ENCODE data around the gene VAV3. TPM values are rescaled to one million over a fixed set of nuclear protein-coding genes. Genes with fewer than 3 reads are reported as not detected.

The VAV3 gene
- total and polyA plus RNA-seq, 2 of the 8 experiments (the other 6 are each of a cell fraction or from before 2014, with no cell fraction given): 2.9 to 7.9 TPM

DNA sequence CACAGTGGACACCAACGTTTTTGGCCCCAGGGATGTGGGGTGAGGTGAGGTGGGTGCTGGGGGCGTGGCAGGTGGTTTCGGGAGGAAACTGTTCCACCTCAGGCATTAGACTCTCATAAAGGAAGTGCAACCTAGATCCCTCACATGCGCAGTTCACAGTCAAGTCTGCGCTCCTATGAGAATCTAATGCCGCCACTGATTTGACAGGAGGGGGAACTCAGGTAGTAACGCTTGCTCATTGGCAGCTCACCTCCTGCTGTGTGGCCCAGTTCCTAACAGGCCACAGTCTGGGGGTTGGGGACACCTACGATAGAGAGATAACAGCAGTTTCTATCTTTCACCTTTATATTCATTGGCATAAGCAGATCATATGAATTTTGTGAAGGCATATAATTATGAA lies 347.1 kb downstream of the VAV3 start:
- Histone ChIP-seq H2BK15ac (ENCODE audit: low read length) (no peak overlapping the region), H4K5ac (ENCODE audit: insufficient read length, low read depth, low read length) (no peak overlapping the region), H3K23me2 (ENCODE audit: low read depth, low read length) (no peaks in the 10 kb centered on the region), H3K14ac (ENCODE audit: insufficient read length) (no peak overlapping the region), H2BK5ac (ENCODE audit: low read depth, low read length) (no peak overlapping the region), H4K20me1 (replicated peaks in 1 of 2; ENCODE audit: control insufficient read depth in 1 of 2, insufficient read depth in 2 of 2, low read length in 2 of 2) (no peaks in the 10 kb centered on the region), H3K9me3 (ENCODE audit: insufficient read depth in 2 of 2, low read depth in 1 of 2, low read length in 1 of 2) (no peaks in the 10 kb centered on the region), H2AK5ac (ENCODE audit: low read depth, low read length) (no peak overlapping the region), H3K79me2 (ENCODE audit: control insufficient read depth in 1 of 2, insufficient read depth in 2 of 2, low read length in 2 of 2) (no peaks in the 10 kb centered on the region), H3K79me1 (ENCODE audit: low read depth, low read length) (no peaks in the 10 kb centered on the region), H3K4ac (replicated peaks; ENCODE audit: insufficient read length, low read depth, low read length) (no peak overlapping the region), H3K4me1 (replicated peaks in 1 of 4; ENCODE audit: control insufficient read depth in 3 of 4, insufficient read depth in 4 of 4, low read length in 3 of 4) (no peaks in the 10 kb centered on the region), H3K56ac (replicated peaks; ENCODE audit: insufficient read length, low read depth, low read length) (no peak overlapping the region), H2AFZ (ENCODE audit: low read length) (no peak overlapping the region), H4K8ac (ENCODE audit: extremely low read depth, insufficient read depth, low read length) (no peak overlapping the region), H3K4me2 (ENCODE audit: insufficient read depth in 1 of 2, low read depth in 2 of 2, low read length in 2 of 2) (no peak overlapping the region), H2BK120ac (replicated peaks; ENCODE audit: low read depth, low read length) (no peak overlapping the region), H3K27ac (ENCODE audit: low read depth, low read length) (no peak overlapping the region), H2BK20ac (ENCODE audit: low read length) (no peak overlapping the region), H3K36me3 (ENCODE audit: control insufficient read depth in 2 of 4, insufficient read depth in 4 of 4, low read length in 3 of 4) (no peaks in the 10 kb centered on the region), H3K23ac (ENCODE audit: insufficient read length) (no peak overlapping the region), H3K9ac (replicated peaks in 1 of 4; ENCODE audit: extremely low read depth in 1 of 4, low read depth in 3 of 4, low read length in 3 of 4) (no peak overlapping the region), H3K27me3 (replicated peaks in 1 of 4; ENCODE audit: control insufficient read depth in 3 of 4, extremely low read depth in 1 of 4, insufficient read depth in 3 of 4, low read length in 3 of 4) (no peaks in the 10 kb centered on the region), H4K91ac (replicated peaks; ENCODE audit: insufficient read length, low read length) (no peak overlapping the region), H3K18ac (ENCODE audit: extremely low read depth, low read length) (no peak overlapping the region), H3K4me3 (ENCODE audit: extremely low read depth in 1 of 4, insufficient read depth in 2 of 4, low read depth in 3 of 4, low read length in 4 of 4) (no peak overlapping the region), H2BK12ac (ENCODE audit: low read depth, low read length) (no peak overlapping the region)
- DNase-seq (ENCODE audit: low read depth in 1 of 2, low spot score in 2 of 2) (no peak), FAIRE-seq (no peak)
- ChIA-PET POLR2A (ENCODE audit: partially characterized antibody) (no interaction called here), CTCF (ENCODE audit: partially characterized antibody) (interaction anchor here (1.1 kb wide), 1 partner anchor 181 kb away, joined by 3 read pairs; no protein-coding TSS in a partner anchor)
- WGBS, 2 experiments (ENCODE audit: extremely low coverage in 1 of 2, insufficient coverage in 1 of 2, insufficient read length in 1 of 2, insufficient replicate concordance in 2 of 2, low coverage in 1 of 2, low lambda C conversion rate in 2 of 2, missing lambda C conversion rate in 1 of 2): 88% methylated on average over 8 of the region's 8 CpGs; no CpG with 5 or more reads in 1 of the 2 experiments
- TF ChIP-seq JUND (IDR thresholded peaks at IDR 0.05; ENCODE audit: low read length): no peak
- no peak for TF ChIP-seq ASH2L (IDR thresholded peaks at IDR 0.05; ENCODE audit: low read length)
- TF ChIP-seq, protein P1, sequence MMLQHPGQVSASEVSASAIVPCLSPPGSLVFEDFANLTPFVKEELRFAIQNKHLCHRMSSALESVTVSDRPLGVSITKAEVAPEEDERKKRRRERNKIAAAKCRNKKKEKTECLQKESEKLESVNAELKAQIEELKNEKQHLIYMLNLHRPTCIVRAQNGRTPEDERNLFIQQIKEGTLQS (IDR thresholded peaks at IDR 0.05; ENCODE audit: insufficient read depth, low read depth, low read length): no peak
- TF ChIP-seq, protein P2, sequence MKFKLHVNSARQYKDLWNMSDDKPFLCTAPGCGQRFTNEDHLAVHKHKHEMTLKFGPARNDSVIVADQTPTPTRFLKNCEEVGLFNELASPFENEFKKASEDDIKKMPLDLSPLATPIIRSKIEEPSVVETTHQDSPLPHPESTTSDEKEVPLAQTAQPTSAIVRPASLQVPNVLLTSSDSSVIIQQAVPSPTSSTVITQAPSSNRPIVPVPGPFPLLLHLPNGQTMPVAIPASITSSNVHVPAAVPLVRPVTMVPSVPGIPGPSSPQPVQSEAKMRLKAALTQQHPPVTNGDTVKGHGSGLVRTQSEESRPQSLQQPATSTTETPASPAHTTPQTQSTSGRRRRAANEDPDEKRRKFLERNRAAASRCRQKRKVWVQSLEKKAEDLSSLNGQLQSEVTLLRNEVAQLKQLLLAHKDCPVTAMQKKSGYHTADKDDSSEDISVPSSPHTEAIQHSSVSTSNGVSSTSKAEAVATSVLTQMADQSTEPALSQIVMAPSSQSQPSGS (IDR thresholded peaks at IDR 0.05; ENCODE audit: low read length): no peak
- TF ChIP-seq CBX5 (IDR thresholded peaks at IDR 0.05; ENCODE audit: low read depth, low read length): no peak
- TF ChIP-seq CBX8 (IDR thresholded peaks at IDR 0.05; ENCODE audit: borderline replicate concordance, low read depth, low read length): no peak
